Sigmoid colon (tissue), 3 donors: ENCODE measurements around the gene PRDM16.

Experiments
- POLR2A ChIP-seq, 2 donors: fragments of 450-650 bp; IDR thresholded peaks; one replicate each; pipeline ENCODE4 v1.6.1; 2016; ENCODE audit warnings: antibody characterized with exemption in 2 of 2, mild to moderate bottlenecking in 2 of 2, moderate library complexity in 2 of 2
- TF ChIP-seq, protein P1 (sequence below), 4 experiments: fragments of 450-650 bp in 3 of 4; fragments of 200-600 bp in 1 of 4; IDR thresholded peaks; one replicate each; pipeline ENCODE4 v1.5.1; 2016 to 2019; ENCODE audit warnings: antibody characterized with exemption in 4 of 4, mild to moderate bottlenecking in 3 of 4, moderate library complexity in 2 of 4

DNA sequence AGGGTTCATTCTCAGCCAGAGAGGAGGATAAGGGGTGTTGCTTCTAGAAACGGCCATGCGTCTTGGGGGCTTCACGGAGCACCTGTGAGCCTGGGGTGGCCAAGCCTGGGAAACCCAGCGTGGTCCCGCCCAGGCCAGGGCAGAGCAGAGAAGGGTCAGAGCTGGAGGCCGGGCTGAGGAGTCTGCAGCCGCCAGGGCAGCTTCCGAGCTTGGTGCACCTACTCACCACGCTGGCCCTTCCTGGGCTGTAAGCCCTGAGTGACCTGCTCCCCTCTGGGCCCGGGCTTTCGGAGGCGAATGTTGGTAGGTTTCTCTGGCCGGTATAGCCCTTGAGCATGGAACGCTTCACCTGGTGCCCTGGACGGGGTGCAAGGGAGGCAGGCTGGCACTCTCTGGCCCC lies 215.7 kb downstream of the PRDM16 start:
- TF ChIP-seq POLR2A (IDR thresholded peaks at IDR 0.05) = no peak
- TF ChIP-seq, protein P1, sequence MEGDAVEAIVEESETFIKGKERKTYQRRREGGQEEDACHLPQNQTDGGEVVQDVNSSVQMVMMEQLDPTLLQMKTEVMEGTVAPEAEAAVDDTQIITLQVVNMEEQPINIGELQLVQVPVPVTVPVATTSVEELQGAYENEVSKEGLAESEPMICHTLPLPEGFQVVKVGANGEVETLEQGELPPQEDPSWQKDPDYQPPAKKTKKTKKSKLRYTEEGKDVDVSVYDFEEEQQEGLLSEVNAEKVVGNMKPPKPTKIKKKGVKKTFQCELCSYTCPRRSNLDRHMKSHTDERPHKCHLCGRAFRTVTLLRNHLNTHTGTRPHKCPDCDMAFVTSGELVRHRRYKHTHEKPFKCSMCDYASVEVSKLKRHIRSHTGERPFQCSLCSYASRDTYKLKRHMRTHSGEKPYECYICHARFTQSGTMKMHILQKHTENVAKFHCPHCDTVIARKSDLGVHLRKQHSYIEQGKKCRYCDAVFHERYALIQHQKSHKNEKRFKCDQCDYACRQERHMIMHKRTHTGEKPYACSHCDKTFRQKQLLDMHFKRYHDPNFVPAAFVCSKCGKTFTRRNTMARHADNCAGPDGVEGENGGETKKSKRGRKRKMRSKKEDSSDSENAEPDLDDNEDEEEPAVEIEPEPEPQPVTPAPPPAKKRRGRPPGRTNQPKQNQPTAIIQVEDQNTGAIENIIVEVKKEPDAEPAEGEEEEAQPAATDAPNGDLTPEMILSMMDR (IDR thresholded peaks at IDR 0.05) = no peak
